C4-2B (cell line): Measurements from ENCODE around the gene ACOXL.

Experiments used
- CTCF ChIP-seq: fragments of 450-650 bp; conservative IDR thresholded peaks from 2 replicates; pipeline ENCODE4 v1.5.1; 2017; ENCODE audit warnings: mild to moderate bottlenecking
- ZFX ChIP-seq: fragments of 450-650 bp; IDR thresholded peaks from 2 replicates; pipeline ENCODE4 v1.6.1; 2017

DNA sequence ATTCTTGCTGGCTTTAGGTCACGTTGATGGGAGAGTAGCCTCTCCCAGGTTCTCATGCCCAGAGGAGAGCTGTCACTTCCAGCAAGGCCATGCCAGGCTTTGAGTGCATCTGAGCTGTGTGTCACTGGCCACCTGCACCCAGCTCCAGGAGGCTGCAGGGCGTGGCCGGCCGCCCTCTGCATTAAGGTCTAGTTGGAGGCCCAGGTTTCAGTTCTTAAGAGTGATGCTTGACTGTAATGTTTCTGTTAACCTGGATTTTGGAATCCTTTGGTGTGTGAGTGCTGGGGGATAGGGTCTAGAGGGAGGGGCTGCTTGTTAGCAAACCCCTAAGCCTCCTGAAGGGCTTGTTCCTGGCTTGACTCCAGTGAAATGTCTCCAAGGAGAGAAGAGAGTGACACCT is 140.1 kb downstream of the ACOXL start:
- no peak for TF ChIP-seq CTCF
- no peak for TF ChIP-seq ZFX
